K562 (cell line): ENCODE results near the gene RSRP1. TPM values are rescaled to one million over a fixed set of nuclear protein-coding genes. Genes with fewer than 3 reads are reported as not detected.

Experiments
- CBFB ChIP-seq: sonication (generic); formaldehyde crosslinking; IDR thresholded peaks from 2 replicates; pipeline ENCODE4 v1.4.0; 2020; ENCODE audit warnings: mild to moderate bottlenecking, missing genetic modification reagents
- DACH1 ChIP-seq: fragments of 450-650 bp; IDR thresholded peaks from 2 replicates; pipeline ENCODE4 v1.6.1; 2018; ENCODE audit not compliant: partially characterized antibody
- KAT7 ChIP-seq: sonication (generic); formaldehyde crosslinking; IDR thresholded peaks from 2 replicates; pipeline ENCODE4 v1.8.0; 2022; ENCODE audit warnings: missing genetic modification reagents, mild to moderate bottlenecking, borderline replicate concordance
- MCM7 ChIP-seq, 2 experiments: fragments of 450-650 bp; IDR thresholded peaks; 2 replicates each; pipeline ENCODE4 v1.6.1; 2016 to 2018
- MED1 ChIP-seq: sonication (generic); formaldehyde crosslinking; IDR thresholded peaks from 2 replicates; pipeline ENCODE4 v1.8.1; 2023; ENCODE audit warnings: missing genetic modification reagents, borderline replicate concordance
- MTA3 ChIP-seq: fragments of 450-650 bp; formaldehyde crosslinking; IDR thresholded peaks from 2 replicates; pipeline ENCODE4 v1.6.1; 2017; ENCODE audit warnings: mild to moderate bottlenecking, borderline replicate concordance
- NR2F6 ChIP-seq: fragments of 450-650 bp; formaldehyde crosslinking; IDR thresholded peaks from 2 replicates; pipeline ENCODE4 v1.4.0; 2020; ENCODE audit warnings: mild to moderate bottlenecking
- NUFIP1 ChIP-seq: fragments of 450-650 bp; IDR thresholded peaks from 2 replicates; pipeline ENCODE4 v1.6.1; 2018; ENCODE audit not compliant: partially characterized antibody
- PTRF ChIP-seq: fragments of 450-650 bp; IDR thresholded peaks from 2 replicates; pipeline ENCODE4 v1.6.1; 2016; ENCODE audit warnings: mild to moderate bottlenecking, missing genetic modification characterization, missing compliant biosample characterization
- RAD21 ChIP-seq, 2 experiments: fragments of 250-450 bp in 1 of 2; fragments of 450-650 bp in 1 of 2; sonication (Bioruptor Pico) in 1 of 2; formaldehyde crosslinking in 1 of 2; IDR thresholded peaks in 1 of 2; conservative IDR thresholded peaks in 1 of 2; 2 replicates each; pipeline versions ENCODE4 v1.4.0 to v1.8.0; 2020 to 2022; ENCODE audit warnings: mild to moderate bottlenecking in 2 of 2, moderate library complexity in 1 of 2
- SIX5 ChIP-seq, 2 experiments: IDR thresholded peaks; 2 replicates each; pipeline ENCODE4 v1.6.1; 2011; ENCODE audit warnings: low read length in 2 of 2, borderline replicate concordance in 1 of 2, low read depth in 1 of 2, mild to moderate bottlenecking in 1 of 2, moderate library complexity in 1 of 2; ENCODE audit not compliant: insufficient read depth in 1 of 2
- SOX6 ChIP-seq: fragments of 450-650 bp; IDR thresholded peaks from 2 replicates; pipeline ENCODE4 v1.6.1; 2014; ENCODE audit warnings: mild to moderate bottlenecking
- TAF9B ChIP-seq: fragments of 450-650 bp; IDR thresholded peaks from 2 replicates; pipeline ENCODE4 v1.6.1; 2018; ENCODE audit warnings: mild to moderate bottlenecking; ENCODE audit not compliant: partially characterized antibody
- ZBTB49 ChIP-seq: sonication (generic); formaldehyde crosslinking; IDR thresholded peaks from 2 replicates; pipeline ENCODE4 v1.8.0; 2022; ENCODE audit warnings: missing genetic modification reagents, mild to moderate bottlenecking, borderline replicate concordance
- ZNF639 ChIP-seq, 2 experiments: fragments of 200-800 bp in 1 of 2; sonication (Bioruptor generic) in 1 of 2; sonication (generic) in 1 of 2; formaldehyde crosslinking in 1 of 2; IDR thresholded peaks in 1 of 2; conservative IDR thresholded peaks in 1 of 2; 2 replicates each; pipeline versions ENCODE4 v1.5.0 to v1.6.1; 2016 to 2020; ENCODE audit warnings: missing compliant biosample characterization in 1 of 2, missing genetic modification characterization in 1 of 2, missing genetic modification reagents in 1 of 2
- ZNF778 ChIP-seq: fragments of 450-650 bp; formaldehyde crosslinking; IDR thresholded peaks from 2 replicates; pipeline ENCODE4 v1.4.0; 2020; ENCODE audit warnings: mild to moderate bottlenecking, moderate library complexity
- polyA plus RNA-seq, 8 experiments: library from polyadenylated mRNA; depleted of rRNA in 4 of 8; stranded (reverse) in 5 of 8; unstranded in 3 of 8; fragments of >200 nt; fragmentation: Nextera tagmentation in 2 of 8; fragmentation: Illumina TruSeq in 1 of 8; extraction: Ambion mirVana in 2 of 8; extraction: Trizol in 1 of 8; gene quantifications; 2 replicates each; pipeline versions ENCODE4 v1.2.1 to v1.2.3, GENCODE V29; 2011 to 2014; ENCODE audit warnings: inconsistent platforms in 1 of 8, missing spikeins in 1 of 8
- total RNA-seq, 7 experiments: library from RNA; depleted of rRNA in 6 of 7; stranded (reverse); fragments of >200 nt in 6 of 7; fragmentation: Illumina TruSeq in 2 of 7; extraction: Trizol in 2 of 7; gene quantifications; 2 replicates each; pipeline versions ENCODE4 v1.2.1 to v1.2.3, GENCODE V29; 2011 to 2021; ENCODE audit warnings: low replicate concordance in 1 of 7
- TF ChIP-seq, protein P1 (sequence below): sonication (generic); formaldehyde crosslinking; IDR thresholded peaks from 2 replicates; pipeline ENCODE4 v1.8.1; 2023; ENCODE audit warnings: mild to moderate bottlenecking, missing genetic modification reagents
- TF ChIP-seq, protein P2 (sequence below), 2 experiments: IDR thresholded peaks; 2 replicates each; pipeline ENCODE4 v1.6.1; 2011; ENCODE audit warnings: borderline replicate concordance in 1 of 2, control low read depth in 1 of 2, low read depth in 1 of 2, low read length in 1 of 2, mild to moderate bottlenecking in 1 of 2, mixed read lengths in 1 of 2, moderate library complexity in 1 of 2; ENCODE audit not compliant: insufficient read depth in 1 of 2, insufficient read length in 1 of 2, poor library complexity in 1 of 2, severe bottlenecking in 1 of 2; ENCODE audit errors: extremely low read depth in 1 of 2

RSRP1 gene
- total and polyA plus RNA-seq, 9 of the 15 experiments (the other 6 are each of a cell fraction or from before 2014, with no cell fraction given): 27.2 to 283 (median 146) TPM

GRCh38 chr1:25247829-25248754 lies 838 bp upstream of the RSRP1 start (continued):
- TF ChIP-seq, protein P1, sequence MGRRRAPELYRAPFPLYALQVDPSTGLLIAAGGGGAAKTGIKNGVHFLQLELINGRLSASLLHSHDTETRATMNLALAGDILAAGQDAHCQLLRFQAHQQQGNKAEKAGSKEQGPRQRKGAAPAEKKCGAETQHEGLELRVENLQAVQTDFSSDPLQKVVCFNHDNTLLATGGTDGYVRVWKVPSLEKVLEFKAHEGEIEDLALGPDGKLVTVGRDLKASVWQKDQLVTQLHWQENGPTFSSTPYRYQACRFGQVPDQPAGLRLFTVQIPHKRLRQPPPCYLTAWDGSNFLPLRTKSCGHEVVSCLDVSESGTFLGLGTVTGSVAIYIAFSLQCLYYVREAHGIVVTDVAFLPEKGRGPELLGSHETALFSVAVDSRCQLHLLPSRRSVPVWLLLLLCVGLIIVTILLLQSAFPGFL (CRISPR knock-in tag): no peak
- no peak for TF ChIP-seq TAF9B
- TF ChIP-seq SIX5 (IDR thresholded peaks at IDR 0.05; ENCODE audit: borderline replicate concordance in 1 of 2, insufficient read depth in 1 of 2, low read depth in 1 of 2, low read length in 2 of 2): no peak
- TF ChIP-seq SOX6: no peak
- TF ChIP-seq ZBTB49: no peak
- no peak for TF ChIP-seq CBFB (CRISPR knock-in tag)
- no peak for TF ChIP-seq ZNF639 (CRISPR knock-in tag; conservative IDR thresholded peaks at IDR 0.05 in 1 of 2, IDR thresholded peaks at IDR 0.05 in 1 of 2)
- no peak for TF ChIP-seq ZNF778 (CRISPR knock-in tag)
- TF ChIP-seq MCM7 (IDR thresholded peaks at IDR 0.05): no peak
- no peak for TF ChIP-seq NUFIP1
- no peak for TF ChIP-seq KAT7 (CRISPR knock-in tag)
- TF ChIP-seq NR2F6 (CRISPR knock-in tag): no peak
- TF ChIP-seq DACH1: no peak
- TF ChIP-seq MED1 (CRISPR knock-in tag): no peak
- peak in 1 of 2 experiments; percentile 40; a peak in 1 of 4 replicates for TF ChIP-seq RAD21 (CRISPR knock-in tag; conservative IDR thresholded peaks at IDR 0.05 in 1 of 2, IDR thresholded peaks at IDR 0.05 in 1 of 2)
- no peak for TF ChIP-seq PTRF (tag)
- TF ChIP-seq, protein P2, sequence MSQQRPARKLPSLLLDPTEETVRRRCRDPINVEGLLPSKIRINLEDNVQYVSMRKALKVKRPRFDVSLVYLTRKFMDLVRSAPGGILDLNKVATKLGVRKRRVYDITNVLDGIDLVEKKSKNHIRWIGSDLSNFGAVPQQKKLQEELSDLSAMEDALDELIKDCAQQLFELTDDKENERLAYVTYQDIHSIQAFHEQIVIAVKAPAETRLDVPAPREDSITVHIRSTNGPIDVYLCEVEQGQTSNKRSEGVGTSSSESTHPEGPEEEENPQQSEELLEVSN (IDR thresholded peaks at IDR 0.05; ENCODE audit: borderline replicate concordance in 1 of 2, extremely low read depth in 1 of 2, insufficient read depth in 1 of 2, insufficient read length in 1 of 2, low read depth in 1 of 2, low read length in 1 of 2, poor library complexity in 1 of 2, severe bottlenecking in 1 of 2): no peak
- TF ChIP-seq MTA3: peak; percentile 19; the same call in 1 of the 2 replicates
